ENCODE results near the gene S100A14. TPM values are rescaled to one million over a fixed set of nuclear protein-coding genes. Genes with fewer than 3 reads are reported as not detected.

The S100A14 gene
- total RNA-seq (2022; extraction: Qiagen RNA extraction) = 0.23 to 0.66 TPM (median 0.46 TPM) in 5 replicates

DNA sequence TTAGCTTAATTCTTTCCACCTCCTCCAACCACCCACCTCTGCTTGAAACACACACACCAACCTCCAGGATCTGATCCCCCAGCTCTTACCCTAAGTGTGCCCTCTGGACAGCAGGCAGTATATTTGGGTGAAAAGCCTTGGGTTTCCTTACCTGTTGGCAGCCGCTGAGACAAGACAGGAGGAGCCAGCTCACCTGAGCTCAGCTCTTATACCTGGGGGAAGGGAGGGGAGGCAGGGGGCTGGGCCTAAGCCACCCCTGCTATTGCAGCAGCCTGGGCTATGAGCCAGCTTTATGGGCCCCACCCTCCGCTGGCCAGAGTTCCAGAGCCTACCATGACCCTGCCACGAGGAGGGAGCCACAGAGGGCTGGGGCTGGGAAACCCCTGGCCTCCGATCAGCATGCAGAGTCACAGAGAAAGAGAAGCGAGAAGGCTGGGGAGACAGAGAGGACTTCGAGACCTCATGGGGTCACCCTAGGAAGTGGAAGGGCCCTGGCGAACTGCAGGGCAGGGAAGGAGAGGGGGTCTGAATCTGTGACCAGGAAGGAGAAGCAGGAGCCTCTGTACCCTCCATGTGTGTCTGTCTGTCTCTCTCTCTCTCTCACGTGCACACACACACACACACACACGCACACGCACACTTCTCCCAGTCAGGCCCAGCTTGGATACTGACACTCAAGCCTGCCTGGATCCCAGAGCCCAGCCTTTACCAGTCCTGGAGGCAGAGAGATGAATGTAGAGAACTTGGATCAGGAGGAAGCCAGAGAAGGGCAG is at the start of gene S100A14:
S100A14 (minus strand) TSS at position 182 of the 773 bp plus-strand sequence. CDS start 467 bp downstream, outside the sequence.

GRCh38 chr1:153658400-153659174 is 42.5 kb upstream of the S100A14 start, which contains the start of gene SNAPIN:
TSS of gene SNAPIN (plus strand) at chr1:153658703. CDS start at chr1:153658744, 41 bp downstream.

GRCh38 chr1:153633754-153634665 is 17.9 kb upstream of the S100A14 start, which contains the start of gene CHTOP:
TSS of gene CHTOP (plus strand) at chr1:153634066. CDS start at chr1:153636589, 2,523 bp downstream.

GRCh38 chr1:153627715-153628626 is 11.8 kb upstream of the S100A14 start, which contains the start of gene S100A1:
TSS of gene S100A1 (plus strand) at chr1:153628434. CDS start at chr1:153630522, 2,088 bp downstream.

GRCh38 chr1:153626904-153627714 is 11.0 kb upstream of the S100A14 start, which contains the start of gene S100A13:
TSS of gene S100A13 (minus strand) at chr1:153627505. CDS start at chr1:153626472, 1,033 bp downstream.

GRCh38 chr1:153612755-153613331 is 3.3 kb downstream of the S100A14 start, which contains the start of gene S100A16:
TSS of gene S100A16 (minus strand) at chr1:153613137. CDS start at chr1:153608151, 4,986 bp downstream.

DNA sequence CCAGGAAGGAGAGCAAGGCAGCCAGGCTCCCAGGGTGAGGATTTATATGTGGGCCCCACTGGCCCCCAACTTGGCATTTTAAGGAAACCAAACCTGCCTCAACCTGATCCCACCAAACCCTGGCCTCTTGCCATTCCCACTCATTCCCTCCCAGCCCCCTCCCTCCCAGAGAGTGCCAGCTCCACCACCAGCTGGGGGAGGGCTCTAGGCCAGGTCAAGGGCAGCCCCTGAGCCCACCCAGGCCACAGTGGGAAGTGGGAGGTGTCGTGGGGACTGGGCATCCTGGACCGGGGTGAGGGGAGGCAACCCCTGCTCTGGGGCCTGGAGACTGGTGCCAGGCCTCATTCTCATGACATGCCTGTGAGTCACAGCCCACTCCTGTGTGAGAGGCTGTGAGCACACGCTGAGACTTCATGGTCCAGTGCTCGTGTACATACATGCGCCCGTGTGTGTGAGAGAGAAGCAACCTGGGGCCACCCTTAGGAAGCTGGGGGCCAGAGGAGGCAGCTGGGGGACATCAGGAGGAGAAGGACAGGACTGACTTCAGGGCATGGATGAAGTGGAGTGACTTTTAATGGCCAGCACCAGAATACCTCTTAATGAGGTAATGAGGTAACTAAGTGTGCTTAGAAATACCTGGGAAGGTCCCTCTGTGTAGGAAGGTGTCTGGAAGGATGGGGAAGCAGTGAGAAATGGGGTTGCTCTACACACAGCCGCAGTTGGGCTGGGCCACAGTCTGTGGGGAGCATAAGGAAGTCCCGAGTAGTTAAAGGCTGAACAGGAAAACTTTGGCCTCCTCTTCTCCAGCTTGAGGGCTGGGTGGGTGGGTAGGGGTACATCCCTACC is 50.4 kb downstream of the S100A14 start, which contains the start of gene S100A2:
S100A2 (minus strand) TSS at position 316 of the 846 bp plus-strand sequence. CDS start 1,967 bp downstream, outside the sequence.

Other genes starting within 250 kb of the S100A14 start
- gene S100A12, start 240.7 kb downstream of the S100A14 start, total RNA-seq (2022; extraction: Qiagen RNA extraction) = not detected in 5 replicates
- not detected in 5 replicates for gene S100A8, start 225.3 kb downstream of the S100A14 start, total RNA-seq (2022; extraction: Qiagen RNA extraction)
- gene S100A7A, start 199.8 kb downstream of the S100A14 start, total RNA-seq (2022; extraction: Qiagen RNA extraction) = not detected in 5 replicates
- gene S100A7, start 155.7 kb downstream of the S100A14 start, total RNA-seq (2022; extraction: Qiagen RNA extraction) = not detected in 5 replicates
- 3,320 to 3,871 TPM (median 3,675 TPM) in 5 replicates for gene S100A6, start 80.3 kb downstream of the S100A14 start, total RNA-seq (2022; extraction: Qiagen RNA extraction)
- 0.88 to 1.2 TPM (median 1.0 TPM) in 5 replicates for gene S100A5, start 75.4 kb downstream of the S100A14 start, total RNA-seq (2022; extraction: Qiagen RNA extraction)
- 1,598 to 1,843 TPM (median 1,619 TPM) in 5 replicates for gene S100A4, start 70.5 kb downstream of the S100A14 start, total RNA-seq (2022; extraction: Qiagen RNA extraction)
- gene S100A3, start 67.1 kb downstream of the S100A14 start, total RNA-seq (2022; extraction: Qiagen RNA extraction) = 110 to 126 TPM (median 119 TPM) in 5 replicates
- 18.7 to 33.7 TPM (median 27.4 TPM) in 5 replicates for gene S100A2, start 50.5 kb downstream of the S100A14 start, total RNA-seq (2022; extraction: Qiagen RNA extraction)
- gene S100A16, start 3.2 kb downstream of the S100A14 start, total RNA-seq (2022; extraction: Qiagen RNA extraction) = 479 to 567 TPM (median 534 TPM) in 5 replicates
- gene S100A13, start 11.2 kb upstream of the S100A14 start, total RNA-seq (2022; extraction: Qiagen RNA extraction) = 171 to 189 TPM (median 177 TPM) in 5 replicates
- gene S100A1, start 12.1 kb upstream of the S100A14 start, total RNA-seq (2022; extraction: Qiagen RNA extraction) = 0.22 to 1.2 TPM (median 0.87 TPM) in 5 replicates
- 69.2 to 85.3 TPM (median 78.7 TPM) in 5 replicates for gene CHTOP, start 17.7 kb upstream of the S100A14 start, total RNA-seq (2022; extraction: Qiagen RNA extraction)
- gene SNAPIN, start 42.4 kb upstream of the S100A14 start, total RNA-seq (2022; extraction: Qiagen RNA extraction) = 52.2 to 59.6 TPM (median 55.8 TPM) in 5 replicates
- 253 to 292 TPM (median 262 TPM) in 5 replicates for gene ILF2, start 54.7 kb upstream of the S100A14 start, total RNA-seq (2022; extraction: Qiagen RNA extraction)
- 1.6 to 2.8 TPM (median 2.6 TPM) in 5 replicates for gene NPR1, start 62.4 kb upstream of the S100A14 start, total RNA-seq (2022; extraction: Qiagen RNA extraction)
- 17.0 to 22.0 TPM (median 20.2 TPM) in 5 replicates for gene INTS3, start 111.7 kb upstream of the S100A14 start, total RNA-seq (2022; extraction: Qiagen RNA extraction)
- gene SLC27A3, start 159.1 kb upstream of the S100A14 start, total RNA-seq (2022; extraction: Qiagen RNA extraction) = 1.1 to 2.0 TPM (median 1.5 TPM) in 5 replicates

All from A549 treated with AZD2906 at 1 μM for 4 hours (cell line).